Lower leg skin (tissue), 3 donors: Measurements from ENCODE around the gene ELP4.

Experiments
- POLR2A ChIP-seq, 2 donors: fragments of 450-650 bp; IDR thresholded peaks; one replicate each; pipeline ENCODE4 v1.6.1; 2016 to 2017; ENCODE audit warnings: antibody characterized with exemption in 2 of 2, mild to moderate bottlenecking in 1 of 2, moderate library complexity in 1 of 2
- TF ChIP-seq, protein P1 (sequence below), 3 donors: fragments of 450-650 bp; IDR thresholded peaks; one replicate each; pipeline ENCODE4 v1.5.1; 2016; ENCODE audit warnings: antibody characterized with exemption in 3 of 3, mild to moderate bottlenecking in 3 of 3, moderate library complexity in 2 of 3

DNA sequence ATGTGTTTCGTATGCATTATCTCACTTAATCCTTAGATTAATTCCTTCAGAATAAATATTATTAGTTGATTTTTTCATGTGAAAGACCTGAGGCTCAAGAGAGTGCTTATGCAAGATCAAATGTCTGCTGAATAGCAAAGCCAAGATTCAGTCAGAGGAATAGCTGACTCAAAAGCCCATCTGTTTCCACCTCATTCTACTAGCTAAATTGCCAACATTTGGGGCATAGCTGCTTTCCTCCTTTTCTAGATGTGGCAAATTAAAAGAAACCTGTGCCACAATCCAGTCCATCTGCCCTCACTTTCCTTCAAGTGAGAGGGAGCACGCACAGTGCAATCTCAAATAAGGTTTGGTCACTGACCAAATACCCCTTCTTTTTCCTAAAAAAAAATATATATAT, 180.5 kb downstream of the ELP4 start:
- TF ChIP-seq POLR2A (IDR thresholded peaks at IDR 0.05): no peak
- TF ChIP-seq, protein P1, sequence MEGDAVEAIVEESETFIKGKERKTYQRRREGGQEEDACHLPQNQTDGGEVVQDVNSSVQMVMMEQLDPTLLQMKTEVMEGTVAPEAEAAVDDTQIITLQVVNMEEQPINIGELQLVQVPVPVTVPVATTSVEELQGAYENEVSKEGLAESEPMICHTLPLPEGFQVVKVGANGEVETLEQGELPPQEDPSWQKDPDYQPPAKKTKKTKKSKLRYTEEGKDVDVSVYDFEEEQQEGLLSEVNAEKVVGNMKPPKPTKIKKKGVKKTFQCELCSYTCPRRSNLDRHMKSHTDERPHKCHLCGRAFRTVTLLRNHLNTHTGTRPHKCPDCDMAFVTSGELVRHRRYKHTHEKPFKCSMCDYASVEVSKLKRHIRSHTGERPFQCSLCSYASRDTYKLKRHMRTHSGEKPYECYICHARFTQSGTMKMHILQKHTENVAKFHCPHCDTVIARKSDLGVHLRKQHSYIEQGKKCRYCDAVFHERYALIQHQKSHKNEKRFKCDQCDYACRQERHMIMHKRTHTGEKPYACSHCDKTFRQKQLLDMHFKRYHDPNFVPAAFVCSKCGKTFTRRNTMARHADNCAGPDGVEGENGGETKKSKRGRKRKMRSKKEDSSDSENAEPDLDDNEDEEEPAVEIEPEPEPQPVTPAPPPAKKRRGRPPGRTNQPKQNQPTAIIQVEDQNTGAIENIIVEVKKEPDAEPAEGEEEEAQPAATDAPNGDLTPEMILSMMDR (IDR thresholded peaks at IDR 0.05): no peak
